ENCODE measurements around the gene OR1G1.
"Not testable (repeated sequence)": the region's sequence is repeated elsewhere in the genome, so short reads cannot be mapped to it uniquely, and the experiment has no call there.

Gene OR1G1

DNA sequence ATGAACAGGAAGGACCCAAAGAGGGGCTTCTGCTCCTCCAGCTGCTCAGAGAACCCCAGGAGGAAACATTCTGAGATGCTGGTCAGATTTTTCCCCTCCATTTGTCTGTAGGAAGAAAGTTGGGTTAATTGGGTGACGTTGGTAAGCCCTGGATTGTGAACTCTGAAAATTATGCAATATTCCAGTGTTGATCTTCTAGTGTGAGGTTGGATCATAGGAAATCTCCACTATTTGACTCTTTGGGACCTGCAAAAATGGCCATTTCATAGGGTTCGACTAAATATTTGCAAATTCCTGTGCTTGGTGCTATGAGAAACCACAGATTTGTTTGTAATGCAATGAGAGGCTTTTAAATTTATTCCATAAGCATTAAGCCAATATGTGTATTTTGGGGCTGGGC is at the start of gene OR1G1:
TSS of gene OR1G1 (minus strand) at position 101 of the 400 bp plus-strand sequence. CDS start at position 101, 0 bp downstream.
- no peak for DNase-seq

DNA sequence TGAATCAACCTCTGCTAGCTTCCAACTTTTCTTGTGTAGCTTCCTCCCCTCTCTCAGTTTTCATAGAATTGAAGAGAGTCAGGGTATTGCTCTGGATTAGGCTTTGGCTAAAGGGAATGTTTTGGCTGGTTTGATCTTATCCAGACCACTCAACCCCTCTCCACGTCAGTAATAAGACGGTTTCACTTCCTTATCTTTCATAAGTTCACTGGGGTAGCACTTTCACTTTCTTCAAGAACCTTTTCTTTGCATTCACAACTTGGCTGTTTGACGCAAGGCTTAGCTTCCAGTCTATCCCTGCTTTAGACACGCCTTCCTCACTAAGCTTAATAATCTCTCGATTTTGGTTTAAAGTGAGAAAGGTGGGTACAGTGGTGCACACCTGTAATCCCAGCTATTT is 40.2 kb upstream of the OR1G1 start:
- DNase-seq: no peak

DNA sequence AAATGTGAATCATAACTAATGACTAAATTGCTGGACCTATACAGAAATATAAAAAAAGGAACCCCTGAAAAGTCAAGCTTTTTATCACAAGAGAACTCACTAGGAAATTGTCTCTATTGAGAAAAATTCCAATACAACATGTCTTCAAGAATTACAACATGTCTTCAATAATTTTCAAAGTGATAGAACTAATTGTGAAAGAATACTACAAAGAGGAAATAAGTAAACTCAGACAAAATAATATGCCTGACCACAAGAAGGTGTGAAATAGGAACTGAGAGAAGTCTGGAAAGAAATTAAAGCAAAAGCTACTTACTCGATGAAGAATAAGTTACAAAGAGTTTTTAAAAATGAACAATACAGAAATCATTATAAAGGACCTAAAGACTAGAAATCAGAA is 29.9 kb upstream of the OR1G1 start:
- DNase-seq: no peak

- DNase-seq: not testable (repeated sequence)
Measured at GRCh38 chr17:3137494-3137893, 10.1 kb upstream of the OR1G1 start.

DNA sequence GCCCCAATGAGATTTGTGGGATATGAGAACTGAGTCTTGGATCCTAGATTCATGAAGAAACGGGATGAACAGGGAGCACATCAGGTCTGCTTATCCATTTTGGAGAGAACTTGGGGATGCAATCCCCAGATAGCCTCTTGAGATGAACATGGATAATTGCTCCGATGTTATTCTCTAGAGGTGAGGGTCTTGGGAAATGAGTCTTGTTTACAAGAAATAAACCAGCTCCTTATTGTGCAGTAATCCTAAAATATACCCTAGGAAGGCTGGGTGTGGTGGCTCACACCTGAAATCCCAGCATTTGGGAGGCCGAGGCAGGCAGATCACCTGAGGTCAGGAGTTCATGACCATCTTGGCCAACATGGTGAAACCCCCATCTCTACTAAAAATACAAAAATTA is 23.0 kb downstream of the OR1G1 start, which contains the start of gene OR1D2:
TSS of gene OR1D2 (minus strand) at position 101 of the 400 bp plus-strand sequence. CDS start 11,426 bp downstream, outside the sequence.
- no peak for DNase-seq

Measured in NCI-H1105 treated with DMSO at 0.1 percent for 48 hours (cell line).